Right cardiac atrium (tissue), 5 donors: Measurements from ENCODE around the gene PPME1. TPM values are rescaled to one million over a fixed set of nuclear protein-coding genes. Genes with fewer than 3 reads are reported as not detected.

ENCODE experiments used
- ATAC-seq, 2 donors: fragments of 200-7000 bp; cut with Tn5 transposase; one replicate each; pipeline versions ENCODE4 v1.8.0 to v1.9.1; 2020; ENCODE audit warnings: moderate library complexity in 2 of 2, mild to moderate bottlenecking in 1 of 2
- DNase-seq, 3 donors: peaks; one replicate each; pipeline ENCODE4 v3.0.0-alpha.2; 2020
- H3K27ac ChIP-seq: one replicate; pipeline ENCODE4 v1.5.1; 2013; ENCODE audit warnings: mild to moderate bottlenecking, low read length, control low read depth, moderate library complexity
- H3K27me3 ChIP-seq: one replicate; pipeline ENCODE4 v1.6.1; 2013; ENCODE audit not compliant: control insufficient read depth, insufficient read depth
- H3K4me1 ChIP-seq: one replicate; pipeline ENCODE4 v1.6.1; 2013; ENCODE audit warnings: low read length; ENCODE audit not compliant: control insufficient read depth, insufficient read depth
- H3K4me3 ChIP-seq: one replicate; pipeline ENCODE4 v1.5.1; 2013; ENCODE audit warnings: low read length, control low read depth
- H3K9me3 ChIP-seq: one replicate; pipeline ENCODE4 v1.6.1; 2013; ENCODE audit warnings: low read length; ENCODE audit not compliant: control insufficient read depth
- WGBS: extraction: QIAGEN DNeasy Blood & Tissue Kit; methylation state at CpG from one replicate; pipeline ENCODE4 v1.1.7; 2013; 5-methylcytosine and 5-hydroxymethylcytosine counted together
- intact Hi-C, 4 donors: fragments of 100-400 bp; cut with DNase I; formaldehyde crosslinking; loops; one replicate each; pipeline versions ENCODE4 v1.11.0 to v1.14.0; 2022 to 2023
- polyA plus RNA-seq: library from polyadenylated mRNA; stranded (reverse); fragments of 200-250 nt; gene quantifications from one replicate; pipeline ENCODE4 v1.2.3, GENCODE V29; 2013
- total RNA-seq, 4 donors: library from RNA; stranded (reverse); fragmentation: NEBNext Ultra II Directional; extraction: Animal tissue kit (Norgen Biotek cat#: 25700); gene quantifications; one replicate each; pipeline ENCODE4 v1.2.1, GENCODE V29; 2021
- donor health status: healthy with polysubstance abuse.
- donor health status: DM: no; HTN: yes; CAD: no.
- donor health status: DM: no; HTN: no; CAD: no.
- donor health status: DM: no; HTN: yes; CAD: no; lungs with severe emphysema.
- donor health status: DM: yes; HTN: yes; CAD: no.

Gene PPME1
- total and polyA plus RNA-seq, 5 donors, result 29.3 to 38.5 (median 33.7) TPM

DNA sequence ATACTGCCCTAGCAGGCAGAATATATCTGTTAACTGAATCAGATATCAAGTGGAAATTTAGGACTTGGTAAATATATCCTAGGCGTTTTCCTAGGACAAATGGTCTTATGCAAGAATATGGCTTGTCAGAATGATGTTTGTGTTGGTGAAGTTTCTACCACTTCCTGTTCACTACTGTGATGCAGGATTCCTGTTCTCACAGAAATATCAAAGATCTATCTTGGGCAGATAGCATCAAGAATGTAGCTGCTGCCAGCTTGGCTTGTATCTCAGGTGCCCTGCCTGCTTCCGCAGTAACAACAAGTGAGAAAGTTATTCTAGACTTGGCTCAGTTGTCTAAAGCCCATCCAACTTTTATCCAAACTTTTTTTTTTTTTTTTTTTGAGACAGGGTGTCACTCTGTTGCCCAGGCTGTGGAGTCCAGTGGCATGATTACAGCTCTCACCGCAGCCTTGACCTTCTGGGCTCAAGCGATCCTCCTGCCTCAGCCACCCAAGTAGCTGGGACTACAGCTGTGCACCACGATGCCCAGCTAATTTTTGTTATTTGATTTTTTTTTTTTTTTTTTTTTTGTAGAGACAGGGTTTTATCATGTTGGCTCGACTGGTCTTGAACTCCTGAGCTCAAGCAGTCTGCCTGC, 61.3 kb downstream of the PPME1 start:
- WGBS, result 72% methylated on average over 6 of the region's 6 CpGs
- Histone ChIP-seq H3K4me3 (no peak overlapping the region), H3K27ac (no peak overlapping the region), H3K9me3 (no peaks in the 10 kb centered on the region), H3K27me3 (no peaks in the 10 kb centered on the region), H3K4me1 (peaks cover 1% of the 10 kb centered on the region)
- no peak for DNase-seq
- ATAC-seq, result peak; percentile 46 to 50
- intact Hi-C loops, result no loop called here

DNA sequence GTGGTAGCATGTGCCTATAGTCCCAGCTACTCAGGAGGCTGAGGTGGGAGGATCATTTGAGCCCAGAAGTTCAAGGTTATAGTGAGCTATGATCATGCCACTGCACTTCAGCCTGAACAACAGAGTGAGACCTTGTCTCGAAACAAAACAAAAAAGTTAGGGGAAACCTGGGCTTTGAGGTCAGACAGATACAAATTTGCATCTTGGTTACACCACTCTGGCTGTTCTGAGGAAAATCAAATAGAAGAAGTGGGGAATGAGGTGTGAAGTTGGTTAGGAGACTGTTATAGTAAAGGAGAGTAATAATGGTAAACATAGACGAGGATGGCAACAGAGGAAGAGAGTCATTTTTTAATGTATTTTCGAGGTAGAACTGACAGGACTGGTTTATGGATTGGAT, 62.6 kb downstream of the PPME1 start:
- no peaks in the 10 kb centered on the region for H3K4me1 ChIP-seq
- 97% methylated on average over 3 of the region's 3 CpGs for WGBS
- intact Hi-C loops, result no loop called here
- no peak for ATAC-seq
- no peak overlapping the region for H3K4me3 ChIP-seq
- no peaks in the 10 kb centered on the region for H3K27me3 ChIP-seq
- H3K27ac ChIP-seq, result no peak overlapping the region
- H3K9me3 ChIP-seq, result no peaks in the 10 kb centered on the region
- DNase-seq, result no peak

DNA sequence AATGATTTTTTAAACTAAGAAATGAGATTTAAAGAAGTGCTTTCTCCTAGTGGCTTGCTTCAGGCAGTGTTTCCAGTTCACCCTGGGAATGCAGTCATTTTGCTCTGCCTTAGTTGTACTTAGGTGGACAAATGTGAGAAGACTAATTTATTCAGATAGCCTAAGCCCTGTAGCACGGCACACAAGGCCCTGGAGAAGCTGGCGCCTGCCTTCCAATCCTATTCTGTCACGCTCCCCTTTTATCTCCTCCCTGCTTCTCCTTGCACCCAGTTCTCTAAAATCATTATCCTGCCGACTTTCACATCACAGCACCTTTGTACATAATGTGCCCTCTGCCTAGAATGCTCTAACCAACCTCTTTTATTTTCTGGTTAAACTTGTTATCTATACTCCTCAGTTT, 64.0 kb downstream of the PPME1 start:
- no peak for ATAC-seq
- WGBS, result 67% methylated on average over 4 of the region's 4 CpGs
- intact Hi-C loops, result no loop called here

DNA sequence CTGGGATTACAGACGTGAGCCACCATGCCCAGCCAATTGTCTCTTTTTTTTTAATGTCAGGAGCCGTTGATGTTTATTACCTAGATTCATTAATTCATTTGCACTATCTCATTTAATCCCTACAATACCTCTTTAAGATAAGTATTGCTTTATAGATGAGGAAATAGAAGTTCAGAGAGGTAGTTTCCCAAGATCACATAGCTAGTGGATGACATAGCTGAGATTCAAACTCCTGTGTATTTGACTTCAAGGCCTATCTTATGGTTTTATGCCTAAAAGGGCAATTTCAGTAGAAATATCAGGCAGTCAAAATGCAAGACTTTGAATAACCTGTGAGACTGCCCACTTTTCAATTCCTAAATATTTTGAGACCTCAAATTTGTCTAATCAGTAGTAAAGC, 66.5 kb downstream of the PPME1 start:
- Histone ChIP-seq H3K4me3 (no peak overlapping the region), H3K27ac (no peak overlapping the region), H3K4me1 (no peaks in the 10 kb centered on the region), H3K9me3 (no peaks in the 10 kb centered on the region), H3K27me3 (no peaks in the 10 kb centered on the region)
- no peak for ATAC-seq
- DNase-seq, result no peak
- intact Hi-C loops, result no loop called here
- 78% methylated on average over 2 of the region's 2 CpGs for WGBS

More for the DNA sequence above, 64.0 kb downstream of the PPME1 start:
- H3K4me3 ChIP-seq, result no peak overlapping the region
- no peaks in the 10 kb centered on the region for H3K9me3 ChIP-seq
- peak overlapping the region; percentile 72 for H3K27ac ChIP-seq
- H3K27me3 ChIP-seq, result no peaks in the 10 kb centered on the region
- H3K4me1 ChIP-seq, result no peaks in the 10 kb centered on the region
- DNase-seq, result no peak

DNA sequence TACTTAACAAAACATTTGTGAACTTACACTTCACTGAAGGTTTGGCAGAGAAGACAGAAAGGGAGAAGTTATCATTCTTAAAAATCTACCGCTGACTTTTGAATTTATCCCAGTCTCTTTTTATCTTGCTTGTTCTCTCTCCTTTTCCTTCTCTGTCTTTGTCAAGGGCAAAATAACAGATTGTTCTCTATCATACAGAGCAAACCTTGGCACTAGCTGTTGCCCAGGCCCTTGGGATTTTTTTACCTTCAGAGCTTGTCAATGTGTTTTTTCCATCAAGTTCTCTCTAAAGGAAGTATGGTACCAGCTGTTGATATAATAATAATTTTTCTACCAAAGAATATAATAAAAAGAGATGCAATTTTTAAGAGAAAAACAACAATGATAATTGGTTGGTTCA, 67.2 kb downstream of the PPME1 start:
- no peak overlapping the region for H3K27ac ChIP-seq
- no peaks in the 10 kb centered on the region for H3K4me1 ChIP-seq
- 49% methylated on average over 1 of the region's 1 CpG for WGBS
- DNase-seq, result no peak
- H3K9me3 ChIP-seq, result no peaks in the 10 kb centered on the region
- intact Hi-C loops, result no loop called here
- ATAC-seq, result no peak
- H3K4me3 ChIP-seq, result no peak overlapping the region
- no peaks in the 10 kb centered on the region for H3K27me3 ChIP-seq

DNA sequence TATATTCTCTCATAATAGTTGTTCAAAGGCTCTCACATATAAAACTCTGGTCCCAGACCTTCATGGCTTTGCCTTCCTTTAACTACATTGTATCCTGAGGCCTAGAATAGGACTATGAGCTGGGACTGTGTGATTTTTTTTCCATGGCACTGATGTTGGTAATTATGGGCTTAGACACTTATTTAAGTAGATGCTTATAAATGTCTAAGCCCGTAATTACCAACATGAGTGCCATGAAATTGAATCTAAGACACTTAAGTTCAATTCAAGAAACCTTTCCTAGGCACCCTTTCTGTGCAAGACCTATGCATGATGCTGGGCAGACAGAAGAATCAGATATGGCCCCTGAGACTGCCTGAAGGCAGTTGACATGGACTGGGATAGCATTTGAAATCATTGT, 77.4 kb downstream of the PPME1 start:
- no peaks in the 10 kb centered on the region for H3K9me3 ChIP-seq
- intact Hi-C loops, result no loop called here

DNA sequence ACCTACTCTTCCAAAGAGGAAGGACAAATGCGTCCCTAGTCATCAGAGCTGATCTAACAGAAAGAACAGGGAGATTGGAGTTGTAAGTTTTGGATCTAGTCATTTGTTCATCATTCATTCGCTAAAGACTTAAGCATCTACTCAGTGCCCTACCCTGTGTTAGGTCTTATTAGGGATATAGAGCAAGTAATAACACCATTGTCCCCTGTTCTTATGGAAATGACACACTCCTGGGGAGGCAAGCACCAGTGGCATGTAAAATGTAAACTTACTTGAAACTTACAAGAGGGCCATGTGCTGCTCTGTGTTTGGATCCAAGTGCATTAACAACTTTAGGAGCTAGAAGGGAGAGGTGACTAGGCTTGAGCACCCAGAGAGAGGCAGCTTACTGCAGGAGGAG, 78.4 kb downstream of the PPME1 start:
- no peak overlapping the region for H3K4me3 ChIP-seq
- no peaks in the 10 kb centered on the region for H3K9me3 ChIP-seq
- no peaks in the 10 kb centered on the region for H3K27me3 ChIP-seq
- no peak for DNase-seq
- no peak overlapping the region for H3K27ac ChIP-seq
- intact Hi-C loops, result no loop called here
- ATAC-seq, result no peak
- no peaks in the 10 kb centered on the region for H3K4me1 ChIP-seq
- WGBS, result 95% methylated on average over 2 of the region's 2 CpGs

More for the DNA sequence above, 77.4 kb downstream of the PPME1 start:
- Histone ChIP-seq H3K27me3 (no peaks in the 10 kb centered on the region), H3K4me1 (no peaks in the 10 kb centered on the region), H3K27ac (no peak overlapping the region), H3K4me3 (no peak overlapping the region)
- DNase-seq (no peak), ATAC-seq (no peak)
- WGBS, result 97% methylated on average over 1 of the region's 1 CpG

DNA sequence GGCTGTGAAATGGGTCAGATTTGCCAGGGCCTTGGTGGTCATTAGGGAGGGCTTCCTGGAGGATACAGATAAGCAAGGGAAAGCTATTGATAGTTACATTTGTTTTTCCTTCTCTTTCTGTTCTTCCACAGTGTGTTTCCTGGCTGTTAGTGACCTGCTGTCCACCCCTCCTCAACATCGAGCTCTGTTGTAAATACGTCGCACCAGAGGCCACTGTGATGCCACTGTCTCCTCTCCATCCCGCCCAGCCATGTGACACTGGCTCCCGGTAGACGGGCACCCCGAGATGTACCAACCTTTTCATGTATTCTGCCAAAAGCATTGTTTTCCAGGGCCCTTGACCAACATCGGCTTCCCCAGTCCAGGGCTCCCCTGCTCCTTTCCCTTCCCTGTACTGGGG, 82.3 kb downstream of the PPME1 start:
- intact Hi-C loops, result loop anchor here in 3 of 4 donors (10.0 kb wide), 2 partner anchors 61 to 321 kb away; partner anchors contain the start of gene P4HA3 (in 1 of the 3)
- no peaks in the 10 kb centered on the region for H3K27me3 ChIP-seq
- no peaks in the 10 kb centered on the region for H3K9me3 ChIP-seq
- H3K27ac ChIP-seq, result no peak overlapping the region
- H3K4me3 ChIP-seq, result no peak overlapping the region
- no peak for ATAC-seq
- DNase-seq, result no peak
- whole genome bisulfite sequencing, result 84% methylated on average over 8 of the region's 8 CpGs
- no peaks in the 10 kb centered on the region for H3K4me1 ChIP-seq

DNA sequence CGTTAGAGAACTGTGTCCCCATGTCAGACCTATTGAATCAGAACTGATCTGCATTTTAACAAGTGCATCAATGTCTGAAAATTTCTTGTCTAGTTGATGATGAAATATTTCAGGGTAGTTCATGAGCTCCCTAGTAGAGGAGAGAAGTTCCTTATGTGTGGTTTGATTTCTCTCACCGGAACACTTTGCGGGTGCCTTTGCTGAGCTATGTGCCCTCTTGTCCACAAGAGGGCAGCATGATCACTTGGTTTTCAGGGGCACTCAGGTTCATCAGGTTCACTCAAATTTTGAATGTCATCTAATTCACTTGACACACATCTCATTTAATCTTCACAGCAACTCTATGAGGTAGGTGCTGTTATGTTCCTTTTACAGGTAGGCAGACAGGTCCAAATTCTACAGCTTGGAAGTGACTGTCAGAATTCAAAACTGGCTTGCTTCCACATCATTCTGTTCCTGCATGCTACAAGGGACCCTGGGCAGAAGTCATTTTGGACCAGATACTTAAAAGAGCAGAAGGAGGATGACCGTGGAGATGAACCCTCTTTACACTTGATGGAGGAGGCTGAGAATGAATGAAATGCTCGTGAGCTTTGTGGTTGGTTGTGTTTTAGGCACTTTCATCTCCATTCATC, 84.8 kb downstream of the PPME1 start:
- ATAC-seq (peak; percentile 44 to 71), DNase-seq (peak in 2 of 3 donors; percentile 18 to 68)
- no peak overlapping the region for H3K27ac ChIP-seq
- no peak overlapping the region for H3K4me3 ChIP-seq
- intact Hi-C loops, result loop anchor here (2.0 to 10.0 kb wide), 4 partner anchors 59 to 319 kb away; partner anchors contain the start of gene P4HA3 (in 1 of the 4)
- no peaks in the 10 kb centered on the region for H3K4me1 ChIP-seq
- H3K27me3 ChIP-seq, result no peaks in the 10 kb centered on the region
- no peaks in the 10 kb centered on the region for H3K9me3 ChIP-seq
- 43% methylated on average over 5 of the region's 5 CpGs for WGBS

DNA sequence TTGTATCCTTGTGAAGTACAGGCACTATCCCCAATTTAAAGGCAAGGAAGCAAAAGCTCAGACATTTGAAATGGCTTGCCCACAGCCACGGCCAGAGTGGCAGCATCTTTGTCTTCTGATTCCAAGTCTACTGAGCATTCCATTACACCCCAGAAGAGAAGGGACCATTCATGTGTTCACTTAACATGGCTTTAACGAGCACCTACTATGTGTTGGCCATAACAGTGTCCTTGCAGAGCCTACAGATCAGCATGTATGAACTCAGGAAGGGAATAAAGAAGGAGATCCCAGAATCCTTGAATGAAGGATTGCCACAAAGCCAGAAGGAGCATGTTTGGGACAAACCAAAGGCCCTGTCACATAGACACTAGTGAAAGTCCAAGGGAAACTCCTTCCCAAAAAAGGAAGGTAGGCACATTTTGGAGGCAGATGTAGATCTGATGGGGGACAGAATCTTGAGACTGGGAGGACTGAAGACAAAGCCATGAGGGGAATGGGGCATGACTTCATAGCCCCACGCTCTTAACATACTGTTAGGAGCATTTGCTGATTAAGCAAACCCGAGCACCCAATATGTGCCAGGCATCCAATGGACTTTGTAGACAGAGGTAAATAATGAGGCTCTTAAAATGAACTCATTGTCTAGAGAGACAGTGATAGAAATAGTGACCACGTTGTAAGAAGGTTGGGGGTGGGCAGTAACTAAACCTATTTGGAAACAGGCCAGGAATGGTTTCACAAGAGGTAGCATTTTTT, 85.5 kb downstream of the PPME1 start:
- WGBS, result 81% methylated on average over 5 of the region's 5 CpGs
- no peaks in the 10 kb centered on the region for H3K9me3 ChIP-seq
- H3K27me3 ChIP-seq, result no peaks in the 10 kb centered on the region
- no peaks in the 10 kb centered on the region for H3K4me1 ChIP-seq
- ATAC-seq, result no peak
- no peak overlapping the region for H3K27ac ChIP-seq
- no peak overlapping the region for H3K4me3 ChIP-seq
- no peak for DNase-seq
- intact Hi-C loops, result loop anchor here (2.0 to 10.0 kb wide), 4 partner anchors 58 to 318 kb away; partner anchors contain the start of gene P4HA3 (in 1 of the 4)
